NCI-H2107 treated with DMSO at 0.1 percent for 48 hours (cell line): ENCODE results near the gene DHX34.
"Not testable (repeated sequence)": the region's sequence is repeated elsewhere in the genome, so short reads cannot be mapped to it uniquely, and the experiment has no call there.

Experiments
- DNase-seq: peaks from one replicate; lab custom pipeline; 2025; ENCODE audit not compliant: unreplicated experiment; lab: John Stamatoyannopoulos, UW

DHX34 gene

GRCh38 chr19:47363758-47364531, 14.8 kb downstream of the DHX34 start:
- no peak for DNase-seq

DNA sequence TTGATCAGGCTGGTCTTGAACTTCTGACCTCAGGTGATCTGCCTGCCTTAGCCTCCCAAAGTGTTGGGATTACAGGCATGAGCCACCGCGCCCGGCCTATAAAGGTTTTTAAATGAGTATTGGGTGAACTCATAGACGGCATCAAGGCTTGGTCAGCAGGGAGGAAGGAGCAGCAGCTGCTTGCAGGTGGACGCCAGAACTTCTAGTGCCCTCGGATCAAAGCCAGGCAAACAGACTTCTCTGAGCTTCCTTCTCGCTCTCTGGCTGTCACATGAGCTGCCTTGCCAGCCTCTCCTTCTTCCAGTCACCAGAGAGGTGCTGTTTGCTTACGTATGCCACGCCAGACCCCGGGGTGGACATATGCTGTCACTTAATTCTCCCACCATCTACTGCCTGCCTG, 16.3 kb downstream of the DHX34 start:
- not testable (repeated sequence) for DNase-seq

- DNase-seq, result no peak
These were observed 21.0 kb downstream of the DHX34 start for GRCh38 chr19:47370045-47370611.

DNA sequence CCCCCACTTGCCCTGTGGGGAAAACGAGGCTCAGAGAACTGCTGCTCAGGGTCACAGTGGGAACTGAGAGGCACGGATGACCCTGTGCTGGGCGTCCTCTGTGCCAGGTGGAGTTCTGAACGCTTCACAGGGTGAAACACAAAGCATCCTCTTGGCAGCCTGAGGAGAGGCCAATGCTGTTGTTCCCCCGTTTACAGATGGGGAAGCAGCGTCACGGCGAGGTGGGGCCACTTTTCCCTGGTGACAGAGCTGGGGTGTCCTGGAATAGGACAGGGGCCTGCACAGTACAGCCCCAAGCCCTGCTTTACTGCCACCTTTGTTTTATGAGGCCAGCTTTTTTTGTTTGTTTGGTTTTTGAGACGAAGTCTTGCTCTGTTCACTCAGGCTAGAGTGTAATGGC, 22.1 kb downstream of the DHX34 start:
- DNase-seq, result no peak

- no peak for DNase-seq
These were observed 23.5 kb downstream of the DHX34 start for GRCh38 chr19:47372603-47373002.

- DNase-seq, result no peak
These were observed 24.4 kb downstream of the DHX34 start for GRCh38 chr19:47373246-47374240.

DNA sequence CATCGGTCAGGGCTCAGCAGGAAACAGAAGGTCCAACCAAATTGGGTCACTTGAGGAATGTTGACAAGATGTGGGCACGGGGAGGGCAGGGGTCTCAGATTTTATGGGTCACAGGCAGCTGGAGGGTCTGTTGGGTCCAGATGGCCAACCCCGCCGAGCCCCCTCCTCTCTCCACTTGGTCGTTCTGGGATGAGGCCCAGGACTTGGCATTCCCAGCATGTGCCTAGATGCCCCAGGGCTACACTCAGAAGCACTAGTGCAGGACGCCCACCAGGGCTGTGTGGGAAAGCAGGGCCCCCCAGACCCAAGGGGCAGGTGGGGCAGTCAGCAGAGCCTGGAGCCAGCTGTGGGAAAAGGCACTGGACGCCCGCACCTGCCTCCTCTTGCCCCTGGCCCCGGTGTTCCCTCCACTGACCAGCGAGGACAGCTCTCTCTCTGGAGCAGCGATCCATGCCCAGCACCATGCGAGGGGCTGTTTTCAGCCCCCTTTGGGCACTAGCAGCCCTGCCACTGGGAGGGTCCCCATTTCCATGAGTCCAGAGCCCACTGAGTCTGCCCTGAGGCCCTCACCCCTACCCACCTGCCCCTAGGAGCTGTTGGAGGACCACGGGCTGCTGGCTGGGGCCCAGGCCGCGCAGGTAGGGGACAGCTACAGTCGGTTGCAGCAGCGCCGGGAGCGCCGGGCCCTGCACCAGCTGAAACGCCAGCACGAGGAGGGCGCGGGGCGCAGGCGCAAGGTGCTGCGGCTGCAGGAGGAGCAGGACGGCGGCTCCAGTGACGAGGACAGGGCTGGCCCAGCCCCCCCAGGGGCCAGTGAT, 26.0 kb downstream of the DHX34 start:
- DNase-seq, result no peak

DNA sequence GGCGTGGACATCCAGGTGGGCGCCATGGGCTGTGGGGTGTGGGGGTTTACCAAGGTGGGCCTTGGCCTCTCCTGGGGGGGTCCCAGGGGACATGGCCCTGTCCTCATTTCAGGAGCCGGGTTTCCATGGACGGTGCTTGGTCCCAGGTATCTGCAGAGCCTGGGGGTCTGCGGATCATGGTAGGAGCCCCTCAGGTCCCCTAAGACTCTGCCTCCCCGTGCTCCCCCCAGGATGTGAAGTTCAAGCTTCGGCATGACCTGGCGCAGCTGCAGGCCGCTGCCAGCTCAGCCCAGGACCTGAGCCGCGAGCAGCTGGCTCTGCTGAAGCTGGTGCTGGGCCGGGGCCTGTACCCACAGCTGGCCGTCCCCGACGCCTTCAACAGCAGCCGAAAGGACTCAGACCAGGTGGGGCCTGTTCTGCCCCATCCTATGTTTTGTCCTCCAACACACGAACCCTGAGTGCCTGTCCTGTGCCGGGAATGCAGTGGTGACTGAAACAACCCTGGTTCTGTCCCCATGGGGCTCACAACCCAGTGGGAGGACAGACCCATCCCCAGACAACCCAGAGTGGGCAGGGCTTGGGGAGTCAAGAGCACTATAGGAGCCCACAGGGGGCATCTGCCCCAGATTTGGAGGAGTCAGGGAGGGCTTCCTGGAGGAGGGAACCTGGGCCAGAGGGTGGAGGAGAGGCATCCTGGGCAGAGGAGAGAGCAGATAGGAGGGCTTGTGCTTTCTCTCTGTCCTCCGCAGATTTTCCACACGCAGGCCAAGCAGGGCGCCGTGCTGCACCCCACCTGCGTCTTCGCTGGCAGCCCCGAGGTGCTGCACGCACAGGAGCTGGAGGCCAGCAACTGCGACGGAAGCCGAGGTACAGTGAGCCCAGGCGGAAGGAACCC, 26.8 kb downstream of the DHX34 start:
- DNase-seq, result no peak

GRCh38 chr19:47376589-47377144, 27.6 kb downstream of the DHX34 start:
- DNase-seq, result no peak

DNA sequence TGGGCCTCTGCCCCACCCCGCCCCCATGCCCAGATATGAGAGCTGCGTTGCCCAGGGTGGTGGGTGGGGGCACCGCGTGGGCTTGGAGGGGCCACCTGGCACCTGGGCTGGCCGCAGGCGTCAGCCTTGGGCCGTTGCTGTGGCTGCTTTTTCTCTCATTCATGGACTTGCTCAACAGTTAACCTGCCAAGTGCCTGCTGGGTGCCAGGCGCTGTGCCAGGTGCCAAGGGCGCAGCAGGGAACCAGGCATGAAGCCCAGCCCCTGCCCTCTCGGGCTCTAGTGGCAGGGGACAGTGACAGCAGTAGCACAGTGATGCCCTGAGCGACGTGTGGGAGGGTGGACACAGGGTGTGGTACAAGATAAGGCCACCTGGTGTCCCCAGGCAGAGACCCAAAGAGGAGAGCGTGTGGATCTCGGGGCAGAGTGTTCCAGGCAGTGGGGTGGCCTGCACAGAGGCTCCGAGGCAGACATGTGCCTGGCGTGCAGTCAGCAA, 28.1 kb downstream of the DHX34 start:
- peak; percentile 29 for DNase-seq

- peak; percentile 3 for DNase-seq
These were observed 28.7 kb downstream of the DHX34 start for GRCh38 chr19:47377801-47378200.

GRCh38 chr19:47378246-47378645, 29.1 kb downstream of the DHX34 start:
- DNase-seq, result no peak

DNA sequence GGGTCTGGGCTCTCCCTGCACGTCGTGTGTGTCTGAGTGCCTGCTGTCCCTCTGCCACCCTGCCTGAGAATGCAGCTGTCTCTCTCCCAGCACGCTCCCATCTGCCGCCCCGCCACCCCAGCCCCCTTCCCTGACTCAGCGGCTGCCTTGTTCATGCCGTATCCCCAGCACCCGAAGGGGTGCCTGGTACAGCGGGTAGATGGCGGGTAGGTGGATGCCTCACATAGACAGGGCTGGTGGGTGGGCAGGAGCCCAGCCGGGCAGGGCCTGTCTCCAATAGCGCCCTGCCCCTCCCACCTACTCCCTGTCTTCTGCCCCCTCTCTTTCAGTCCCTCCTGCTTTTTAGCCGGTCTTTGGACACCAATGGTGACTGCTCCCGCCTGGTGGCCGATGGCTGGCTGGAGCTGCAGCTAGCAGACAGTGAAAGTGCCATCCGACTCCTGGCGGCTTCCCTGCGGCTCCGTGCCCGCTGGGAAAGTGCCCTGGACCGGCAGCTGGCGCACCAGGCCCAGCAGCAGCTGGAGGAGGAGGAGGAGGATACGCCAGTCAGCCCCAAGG, 30.3 kb downstream of the DHX34 start:
- no peak for DNase-seq

DNA sequence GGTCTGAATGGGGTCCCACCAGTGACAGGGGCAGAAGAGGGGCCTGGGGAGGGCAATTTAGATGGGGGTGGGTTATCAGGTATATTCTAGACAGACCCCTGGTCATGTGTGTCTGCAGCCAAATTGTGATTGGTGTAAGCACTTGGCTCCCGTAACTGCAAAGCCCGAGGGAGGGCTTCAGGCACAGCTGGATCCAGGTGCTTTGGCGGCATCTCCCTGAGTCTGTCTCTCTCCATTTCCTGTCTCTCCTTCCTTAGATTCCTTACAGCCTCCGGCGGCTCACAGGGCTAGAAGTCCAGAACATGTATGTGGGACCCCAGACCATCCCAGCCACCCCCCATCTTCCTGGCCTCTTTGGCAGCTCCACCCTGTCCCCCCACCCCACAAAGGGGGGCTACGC, 31.4 kb downstream of the DHX34 start:
- DNase-seq, result no peak

DNA sequence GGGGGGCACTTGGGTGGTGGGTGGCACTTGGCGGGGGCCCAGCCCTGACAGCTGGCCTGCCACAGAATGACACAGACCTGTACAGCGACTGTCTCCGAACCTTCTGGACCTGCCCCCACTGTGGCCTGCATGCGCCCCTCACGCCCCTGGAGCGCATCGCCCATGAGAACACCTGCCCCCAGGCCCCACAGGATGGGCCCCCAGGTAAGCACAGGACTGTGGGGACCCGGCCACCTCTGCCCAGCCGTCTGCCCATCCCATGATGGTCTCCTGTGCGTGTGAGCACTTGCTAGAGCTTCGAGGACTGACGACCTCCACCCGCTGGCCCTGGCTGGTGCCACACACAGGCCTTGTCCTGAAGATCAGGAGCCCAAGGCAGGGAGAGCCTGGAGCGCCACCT, 32.0 kb downstream of the DHX34 start:
- DNase-seq, result no peak

- no peak for DNase-seq
These were observed 32.7 kb downstream of the DHX34 start for GRCh38 chr19:47381653-47382279.

- DNase-seq, result not testable (repeated sequence)
These were observed 34.8 kb downstream of the DHX34 start for GRCh38 chr19:47383890-47384289.

DNA sequence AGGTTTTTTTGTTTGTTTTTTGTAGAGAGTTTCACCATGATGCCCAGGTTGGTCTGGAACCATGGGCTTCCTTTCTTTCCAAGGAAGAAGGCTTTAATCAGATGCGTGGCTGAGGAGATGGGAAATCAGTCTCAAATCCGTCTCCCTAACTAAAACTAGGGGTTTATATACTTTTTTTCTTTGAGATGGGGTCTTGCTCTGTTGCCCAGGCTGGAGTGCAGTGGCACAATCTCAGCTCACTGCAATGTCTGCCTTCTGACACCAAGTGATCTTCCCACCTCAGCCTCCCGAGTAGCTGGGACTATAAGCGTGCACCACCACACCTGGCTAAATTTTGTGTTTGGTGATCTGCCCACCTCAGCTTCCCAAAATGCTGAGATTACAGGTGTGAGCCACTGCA, 35.4 kb downstream of the DHX34 start:
- not testable (repeated sequence) for DNase-seq
